Lung (tissue), 12 donors: ENCODE data around the gene IGFBP2. TPM values are rescaled to one million over a fixed set of nuclear protein-coding genes. Genes with fewer than 3 reads are reported as not detected.

ENCODE experiments used
- ATAC-seq: fragments of 200-7000 bp; cut with Tn5 transposase; one replicate; pipeline ENCODE4 v1.9.1; 2020; ENCODE audit warnings: moderate number of reproducible peaks; ENCODE audit not compliant: insufficient read depth, low FRiP score
- DNase-seq, 3 donors: peaks; one replicate each; pipeline ENCODE4 v3.0.0-alpha.2; 2013 to 2017
- H3K27ac ChIP-seq, 2 donors: one replicate each; pipeline ENCODE4 v1.5.1; 2013; ENCODE audit warnings: mild to moderate bottlenecking in 2 of 2, moderate library complexity in 2 of 2, control low read depth in 1 of 2, inconsistent platforms in 1 of 2, low read depth in 1 of 2, low read length in 1 of 2
- H3K27me3 ChIP-seq, 3 donors: one replicate each; pipeline ENCODE4 v1.5.1; 2013; ENCODE audit warnings: low read length in 2 of 3; ENCODE audit not compliant: control insufficient read depth in 3 of 3, insufficient read depth in 3 of 3
- H3K36me3 ChIP-seq, 4 donors: one replicate each; pipeline ENCODE4 v1.5.1; 2013; ENCODE audit warnings: low read length in 4 of 4, mild to moderate bottlenecking in 1 of 4, moderate library complexity in 1 of 4; ENCODE audit not compliant: control insufficient read depth in 4 of 4, insufficient read depth in 4 of 4
- H3K4me1 ChIP-seq, 5 donors: one replicate each; pipeline ENCODE4 v1.5.1; 2013; ENCODE audit warnings: low read length in 5 of 5, mild to moderate bottlenecking in 2 of 5, moderate library complexity in 1 of 5; ENCODE audit not compliant: control insufficient read depth in 5 of 5, insufficient read depth in 5 of 5
- H3K4me3 ChIP-seq: one replicate; pipeline ENCODE4 v1.5.1; 2013; ENCODE audit warnings: mild to moderate bottlenecking, control low read depth, moderate library complexity
- H3K9ac ChIP-seq, 2 donors: one replicate each; pipeline ENCODE4 v1.5.1; 2013; ENCODE audit warnings: low read length in 2 of 2, control low read depth in 1 of 2; ENCODE audit not compliant: insufficient read depth in 1 of 2
- H3K9me3 ChIP-seq, 4 donors: one replicate each; pipeline ENCODE4 v1.5.1; 2013; ENCODE audit warnings: low read length in 3 of 4, mild to moderate bottlenecking in 1 of 4, moderate library complexity in 1 of 4; ENCODE audit not compliant: control insufficient read depth in 4 of 4, insufficient read depth in 3 of 4
- WGBS, 2 donors: extraction: QIAGEN DNeasy Blood & Tissue Kit; methylation state at CpG; one replicate each; pipeline ENCODE4 v1.1.7; 2013; 5-methylcytosine and 5-hydroxymethylcytosine counted together
- polyA plus RNA-seq, 2 donors: library from polyadenylated mRNA; stranded (reverse); fragments of 200-250 nt; gene quantifications; one replicate each; pipeline ENCODE4 v1.2.1, GENCODE V29; 2013
- total RNA-seq, 2 donors: library from RNA; depleted of rRNA in 1 of 2; stranded (reverse); fragments of >200 nt in 1 of 2; gene quantifications; one replicate each; pipeline ENCODE4 v1.2.1, GENCODE V29; 2014 to 2021
- TF ChIP-seq, protein P1 (sequence below): IDR thresholded peaks from 2 replicates; pipeline ENCODE4 v1.5.1; 2012; ENCODE audit warnings: mild to moderate bottlenecking; ENCODE audit errors: control extremely low read depth, extremely low read depth
- donor health status: control.
- donor health status: control.
- donor health status: Bipolar disorder and iron deficiency.
- donor health status: healthy.
- donor health status: DM: yes; HTN: yes; CAD: no.

Gene IGFBP2
- total and polyA plus RNA-seq, 4 donors: 50.5 to 104 (median 81.2) TPM

DNA sequence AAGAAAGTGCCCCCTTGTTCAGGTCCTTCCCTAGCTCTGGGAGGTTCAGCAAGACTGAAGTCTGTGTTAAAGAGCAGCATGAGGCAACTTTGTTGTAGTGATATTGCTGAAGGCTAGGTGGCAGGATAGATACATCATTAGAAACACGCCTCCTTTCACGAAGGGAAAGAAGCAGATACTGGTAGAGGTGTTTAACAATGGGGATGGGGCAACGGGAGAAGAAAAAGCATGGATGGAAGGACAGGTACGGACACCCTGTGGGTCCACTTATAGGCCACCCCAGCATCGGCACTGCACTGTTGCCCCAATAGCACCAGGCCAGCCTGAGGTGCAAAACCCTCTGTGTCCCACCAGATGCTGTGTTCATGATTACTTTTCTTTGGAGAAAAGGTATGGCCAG lies 65.7 kb downstream of the IGFBP2 start:
- ATAC-seq (no peak), DNase-seq (peak; percentile 49 to 89 (median 82))
- Histone ChIP-seq H3K27ac (no peak overlapping the region), H3K4me3 (no peak overlapping the region), H3K27me3 (no peaks in the 10 kb centered on the region), H3K9me3 (no peaks in the 10 kb centered on the region), H3K9ac (no peak overlapping the region), H3K4me1 (peaks cover 0 to 65% (median 20%) of the 10 kb centered on the region in 5 donors), H3K36me3 (no peaks in the 10 kb centered on the region)
- 13 to 28% methylated on average over 5 of the region's 5 CpGs for WGBS, 2 donors
- TF ChIP-seq, protein P1, sequence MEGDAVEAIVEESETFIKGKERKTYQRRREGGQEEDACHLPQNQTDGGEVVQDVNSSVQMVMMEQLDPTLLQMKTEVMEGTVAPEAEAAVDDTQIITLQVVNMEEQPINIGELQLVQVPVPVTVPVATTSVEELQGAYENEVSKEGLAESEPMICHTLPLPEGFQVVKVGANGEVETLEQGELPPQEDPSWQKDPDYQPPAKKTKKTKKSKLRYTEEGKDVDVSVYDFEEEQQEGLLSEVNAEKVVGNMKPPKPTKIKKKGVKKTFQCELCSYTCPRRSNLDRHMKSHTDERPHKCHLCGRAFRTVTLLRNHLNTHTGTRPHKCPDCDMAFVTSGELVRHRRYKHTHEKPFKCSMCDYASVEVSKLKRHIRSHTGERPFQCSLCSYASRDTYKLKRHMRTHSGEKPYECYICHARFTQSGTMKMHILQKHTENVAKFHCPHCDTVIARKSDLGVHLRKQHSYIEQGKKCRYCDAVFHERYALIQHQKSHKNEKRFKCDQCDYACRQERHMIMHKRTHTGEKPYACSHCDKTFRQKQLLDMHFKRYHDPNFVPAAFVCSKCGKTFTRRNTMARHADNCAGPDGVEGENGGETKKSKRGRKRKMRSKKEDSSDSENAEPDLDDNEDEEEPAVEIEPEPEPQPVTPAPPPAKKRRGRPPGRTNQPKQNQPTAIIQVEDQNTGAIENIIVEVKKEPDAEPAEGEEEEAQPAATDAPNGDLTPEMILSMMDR: peak; percentile 65

GRCh38 chr2:216700088-216700567 lies 66.9 kb downstream of the IGFBP2 start:
- Histone ChIP-seq H3K36me3 (no peaks in the 10 kb centered on the region), H3K9me3 (no peaks in the 10 kb centered on the region), H3K9ac (no peak overlapping the region), H3K4me1 (peaks cover 0 to 55% (median 20%) of the 10 kb centered on the region in 5 donors), H3K4me3 (no peak overlapping the region), H3K27ac (no peak overlapping the region), H3K27me3 (no peaks in the 10 kb centered on the region)
- ATAC-seq: no peak
- 66 to 72% methylated on average over 7 of the region's 7 CpGs for WGBS, 2 donors
- peak; percentile 36 to 69 (median 62) for DNase-seq
- TF ChIP-seq, protein P1: no peak

DNA sequence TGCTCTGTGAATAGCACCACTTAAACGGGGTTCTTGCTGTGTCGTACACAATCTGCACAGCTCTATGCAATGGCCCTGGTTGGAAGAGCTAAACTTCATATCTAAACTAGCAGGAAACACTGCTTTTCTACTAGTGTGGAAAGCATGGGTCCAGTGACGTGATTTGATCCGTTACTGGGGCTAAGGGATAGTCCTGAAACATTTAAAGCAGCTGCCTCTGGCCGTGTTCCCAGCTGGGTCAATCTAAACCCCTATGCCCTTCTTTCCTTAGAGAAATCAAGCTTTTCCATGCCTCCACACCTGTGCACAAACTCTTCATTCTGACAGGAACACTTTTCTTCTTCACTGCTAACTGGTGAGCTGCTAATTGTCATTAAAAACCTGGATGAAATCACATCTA lies 67.6 kb downstream of the IGFBP2 start:
- WGBS, 2 donors: 54 to 71% methylated on average over 5 of the region's 5 CpGs
- ATAC-seq: no peak
- Histone ChIP-seq H3K9me3 (no peaks in the 10 kb centered on the region), H3K9ac (no peak overlapping the region), H3K4me1 (peaks cover 0 to 49% (median 15%) of the 10 kb centered on the region in 5 donors), H3K27me3 (no peaks in the 10 kb centered on the region), H3K27ac (no peak overlapping the region), H3K4me3 (no peak overlapping the region), H3K36me3 (no peaks in the 10 kb centered on the region)
- peak in 2 of 3 donors; percentile 35 to 63 for DNase-seq
- TF ChIP-seq, protein P1: no peak

DNA sequence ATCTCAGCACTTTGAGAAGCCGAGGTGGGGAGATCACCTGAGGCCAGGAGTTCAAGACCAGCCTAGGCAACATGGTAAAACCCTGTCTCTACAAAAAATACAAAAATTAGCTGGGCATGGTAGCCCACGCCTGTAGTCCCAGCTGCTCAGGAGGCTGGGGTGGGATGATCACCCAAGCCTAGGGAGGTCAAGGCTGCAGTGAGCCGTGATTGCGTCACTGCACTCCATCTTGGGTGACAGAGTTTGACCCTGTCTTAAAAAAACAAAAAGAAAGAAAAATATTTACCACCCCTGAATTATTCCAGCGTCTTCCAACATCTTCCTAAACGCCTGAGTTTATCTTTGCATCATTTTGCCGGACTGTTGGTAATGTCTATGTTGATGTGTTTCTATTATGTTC lies 68.3 kb downstream of the IGFBP2 start:
- no peak for ATAC-seq
- Histone ChIP-seq H3K4me3 (no peak overlapping the region), H3K9ac (no peak overlapping the region), H3K27ac (no peak overlapping the region), H3K9me3 (no peaks in the 10 kb centered on the region), H3K36me3 (no peaks in the 10 kb centered on the region), H3K4me1 (peaks cover 0 to 42% (median 8%) of the 10 kb centered on the region in 5 donors), H3K27me3 (no peaks in the 10 kb centered on the region)
- TF ChIP-seq, protein P1: no peak
- 90 to 95% methylated on average over 7 of the region's 7 CpGs for WGBS, 2 donors
- DNase-seq: no peak
